HAP-1 (cell line): ENCODE data around the gene INPP5A.

ENCODE experiments used
- DNase-seq, 2 experiments: peaks; one replicate each; pipeline ENCODE4 v3.0.0-alpha.2; 2016 to 2020; ENCODE audit warnings: low spot score in 2 of 2
- H3K27me3 ChIP-seq: fragments of 250-450 bp; sonication (Bioruptor Pico); 2 replicates; pipeline ENCODE4 v1.5.1; 2020; ENCODE audit warnings: low read depth, mild to moderate bottlenecking, moderate library complexity
- H3K36me3 ChIP-seq: fragments of 250-450 bp; sonication (Bioruptor Pico); replicated peaks from 2 replicates; pipeline ENCODE4 v1.5.1; 2020; ENCODE audit warnings: mild to moderate bottlenecking
- H3K4me1 ChIP-seq: fragments of 250-450 bp; sonication (Bioruptor Pico); 2 replicates; pipeline ENCODE4 v1.5.1; 2020; ENCODE audit warnings: mild to moderate bottlenecking
- H3K4me3 ChIP-seq: fragments of 250-450 bp; sonication (Bioruptor Pico); 2 replicates; pipeline ENCODE4 v1.5.1; 2020; ENCODE audit warnings: mild to moderate bottlenecking, moderate library complexity
- H3K9me3 ChIP-seq: fragments of 250-450 bp; sonication (Bioruptor Pico); 2 replicates; pipeline ENCODE4 v1.5.1; 2020; ENCODE audit warnings: mild to moderate bottlenecking, moderate library complexity
- in situ Hi-C: fragments of 300-500 bp; cut with MboI; formaldehyde crosslinking; loops from 3 replicates; pipeline ENCODE4 v1.14.3; 2020; ENCODE audit warnings: low sequenced_read_pairs, inconsistent platforms, mixed read lengths

Gene INPP5A

GRCh38 chr10:132728321-132728720 lies 190.7 kb downstream of the INPP5A start:
- Histone ChIP-seq H3K4me3 (no peak overlapping the region), H3K4me1 (no peaks in the 10 kb centered on the region), H3K9me3 (no peaks in the 10 kb centered on the region), H3K36me3 (no peaks in the 10 kb centered on the region), H3K27me3 (no peaks in the 10 kb centered on the region)
- DNase-seq, result no peak
- in situ Hi-C loops, result no loop called here

GRCh38 chr10:132728741-132729140 lies 191.2 kb downstream of the INPP5A start:
- Histone ChIP-seq H3K9me3 (no peaks in the 10 kb centered on the region), H3K4me1 (no peaks in the 10 kb centered on the region), H3K27me3 (no peaks in the 10 kb centered on the region), H3K36me3 (no peaks in the 10 kb centered on the region), H3K4me3 (no peak overlapping the region)
- no peak for DNase-seq
- in situ Hi-C loops, result no loop called here

GRCh38 chr10:132729810-132730572 lies 192.4 kb downstream of the INPP5A start:
- no peaks in the 10 kb centered on the region for H3K36me3 ChIP-seq
- in situ Hi-C loops, result no loop called here
- no peak overlapping the region for H3K4me3 ChIP-seq
- no peaks in the 10 kb centered on the region for H3K27me3 ChIP-seq
- H3K9me3 ChIP-seq, result no peaks in the 10 kb centered on the region
- no peak for DNase-seq
- no peaks in the 10 kb centered on the region for H3K4me1 ChIP-seq

- no peaks in the 10 kb centered on the region for H3K9me3 ChIP-seq
- in situ Hi-C loops, result no loop called here
- no peak overlapping the region for H3K4me3 ChIP-seq
- H3K4me1 ChIP-seq, result no peaks in the 10 kb centered on the region
- H3K27me3 ChIP-seq, result no peaks in the 10 kb centered on the region
- no peak for DNase-seq
- H3K36me3 ChIP-seq, result no peaks in the 10 kb centered on the region
Measured at GRCh38 chr10:132730573-132730953, 193.0 kb downstream of the INPP5A start.

- Histone ChIP-seq H3K9me3 (no peaks in the 10 kb centered on the region), H3K4me1 (no peaks in the 10 kb centered on the region), H3K27me3 (no peaks in the 10 kb centered on the region), H3K4me3 (no peak overlapping the region), H3K36me3 (no peaks in the 10 kb centered on the region)
- in situ Hi-C loops, result no loop called here
- DNase-seq, result no peak
Measured at GRCh38 chr10:132732518-132732917, 194.9 kb downstream of the INPP5A start.

- no peaks in the 10 kb centered on the region for H3K27me3 ChIP-seq
- no peak for DNase-seq
- no peaks in the 10 kb centered on the region for H3K4me1 ChIP-seq
- no peaks in the 10 kb centered on the region for H3K36me3 ChIP-seq
- no peaks in the 10 kb centered on the region for H3K9me3 ChIP-seq
- H3K4me3 ChIP-seq, result no peak overlapping the region
- in situ Hi-C loops, result no loop called here
Measured at GRCh38 chr10:132733926-132734325, 196.3 kb downstream of the INPP5A start.

- Histone ChIP-seq H3K4me1 (no peaks in the 10 kb centered on the region), H3K27me3 (no peaks in the 10 kb centered on the region), H3K36me3 (no peaks in the 10 kb centered on the region), H3K4me3 (no peak overlapping the region), H3K9me3 (no peaks in the 10 kb centered on the region)
- in situ Hi-C loops, result no loop called here
- no peak for DNase-seq
Measured at GRCh38 chr10:132735341-132735775, 197.8 kb downstream of the INPP5A start.

- Histone ChIP-seq H3K9me3 (no peaks in the 10 kb centered on the region), H3K27me3 (no peaks in the 10 kb centered on the region), H3K4me1 (no peaks in the 10 kb centered on the region), H3K36me3 (no peaks in the 10 kb centered on the region), H3K4me3 (no peak overlapping the region)
- in situ Hi-C loops, result no loop called here
- no peak for DNase-seq
Measured at GRCh38 chr10:132735923-132736391, 198.4 kb downstream of the INPP5A start.

- DNase-seq, result no peak
- Histone ChIP-seq H3K9me3 (no peaks in the 10 kb centered on the region), H3K4me1 (peaks cover 6% of the 10 kb centered on the region), H3K36me3 (no peaks in the 10 kb centered on the region), H3K27me3 (no peaks in the 10 kb centered on the region), H3K4me3 (no peak overlapping the region)
- in situ Hi-C loops, result no loop called here
Measured at GRCh38 chr10:132737390-132738048, 199.9 kb downstream of the INPP5A start.

- in situ Hi-C loops, result no loop called here
- H3K36me3 ChIP-seq, result no peaks in the 10 kb centered on the region
- peaks cover 9% of the 10 kb centered on the region for H3K4me1 ChIP-seq
- H3K4me3 ChIP-seq, result no peak overlapping the region
- H3K27me3 ChIP-seq, result no peaks in the 10 kb centered on the region
- no peak for DNase-seq
- no peaks in the 10 kb centered on the region for H3K9me3 ChIP-seq
Measured at GRCh38 chr10:132738454-132739224, 201.1 kb downstream of the INPP5A start.

- Histone ChIP-seq H3K36me3 (no peaks in the 10 kb centered on the region), H3K4me1 (peaks cover 9% of the 10 kb centered on the region), H3K27me3 (no peaks in the 10 kb centered on the region), H3K9me3 (no peaks in the 10 kb centered on the region), H3K4me3 (no peak overlapping the region)
- in situ Hi-C loops, result no loop called here
- no peak for DNase-seq
Measured at GRCh38 chr10:132739225-132739613, 201.6 kb downstream of the INPP5A start.

- no peak for DNase-seq
- in situ Hi-C loops, result no loop called here
- Histone ChIP-seq H3K36me3 (no peaks in the 10 kb centered on the region), H3K4me1 (peaks cover 9% of the 10 kb centered on the region), H3K27me3 (no peaks in the 10 kb centered on the region), H3K9me3 (no peaks in the 10 kb centered on the region), H3K4me3 (no peak overlapping the region)
Measured at GRCh38 chr10:132740588-132740987, 203.0 kb downstream of the INPP5A start.

GRCh38 chr10:132742167-132742836 lies 204.7 kb downstream of the INPP5A start:
- no peak for DNase-seq
- in situ Hi-C loops, result no loop called here
- Histone ChIP-seq H3K36me3 (no peaks in the 10 kb centered on the region), H3K4me3 (no peak overlapping the region), H3K27me3 (no peaks in the 10 kb centered on the region), H3K9me3 (no peaks in the 10 kb centered on the region), H3K4me1 (peaks cover 22% of the 10 kb centered on the region)
